Measurements from ENCODE around the gene METTL1.

The METTL1 gene

DNA sequence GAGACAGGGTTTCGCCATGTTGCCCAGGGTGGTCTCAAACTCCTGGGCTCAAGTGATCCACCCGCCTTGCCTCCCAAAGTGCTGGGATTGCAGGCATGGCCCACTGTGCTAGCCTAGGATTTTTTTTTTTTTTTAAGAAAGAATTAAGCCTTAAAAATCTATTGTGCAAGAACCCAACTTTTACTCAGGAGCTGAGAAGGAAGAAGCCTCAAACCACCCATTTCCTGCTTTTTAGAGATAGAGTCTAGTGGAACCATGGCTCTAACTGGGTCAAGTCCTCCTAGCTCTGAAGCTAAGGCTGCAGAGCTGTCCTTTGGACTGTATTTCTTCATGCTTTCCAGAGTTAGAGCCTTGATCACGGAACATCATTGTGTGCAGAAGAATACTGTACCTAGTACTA is 9.3 kb upstream of the METTL1 start:
- TF ChIP-seq ZFX (IDR thresholded peaks at IDR 0.05; ENCODE audit: borderline replicate concordance), result no peak
- TF ChIP-seq, protein P1, sequence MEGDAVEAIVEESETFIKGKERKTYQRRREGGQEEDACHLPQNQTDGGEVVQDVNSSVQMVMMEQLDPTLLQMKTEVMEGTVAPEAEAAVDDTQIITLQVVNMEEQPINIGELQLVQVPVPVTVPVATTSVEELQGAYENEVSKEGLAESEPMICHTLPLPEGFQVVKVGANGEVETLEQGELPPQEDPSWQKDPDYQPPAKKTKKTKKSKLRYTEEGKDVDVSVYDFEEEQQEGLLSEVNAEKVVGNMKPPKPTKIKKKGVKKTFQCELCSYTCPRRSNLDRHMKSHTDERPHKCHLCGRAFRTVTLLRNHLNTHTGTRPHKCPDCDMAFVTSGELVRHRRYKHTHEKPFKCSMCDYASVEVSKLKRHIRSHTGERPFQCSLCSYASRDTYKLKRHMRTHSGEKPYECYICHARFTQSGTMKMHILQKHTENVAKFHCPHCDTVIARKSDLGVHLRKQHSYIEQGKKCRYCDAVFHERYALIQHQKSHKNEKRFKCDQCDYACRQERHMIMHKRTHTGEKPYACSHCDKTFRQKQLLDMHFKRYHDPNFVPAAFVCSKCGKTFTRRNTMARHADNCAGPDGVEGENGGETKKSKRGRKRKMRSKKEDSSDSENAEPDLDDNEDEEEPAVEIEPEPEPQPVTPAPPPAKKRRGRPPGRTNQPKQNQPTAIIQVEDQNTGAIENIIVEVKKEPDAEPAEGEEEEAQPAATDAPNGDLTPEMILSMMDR (IDR thresholded peaks at IDR 0.05), result no peak
- no peak overlapping the region for H3K27ac ChIP-seq

DNA sequence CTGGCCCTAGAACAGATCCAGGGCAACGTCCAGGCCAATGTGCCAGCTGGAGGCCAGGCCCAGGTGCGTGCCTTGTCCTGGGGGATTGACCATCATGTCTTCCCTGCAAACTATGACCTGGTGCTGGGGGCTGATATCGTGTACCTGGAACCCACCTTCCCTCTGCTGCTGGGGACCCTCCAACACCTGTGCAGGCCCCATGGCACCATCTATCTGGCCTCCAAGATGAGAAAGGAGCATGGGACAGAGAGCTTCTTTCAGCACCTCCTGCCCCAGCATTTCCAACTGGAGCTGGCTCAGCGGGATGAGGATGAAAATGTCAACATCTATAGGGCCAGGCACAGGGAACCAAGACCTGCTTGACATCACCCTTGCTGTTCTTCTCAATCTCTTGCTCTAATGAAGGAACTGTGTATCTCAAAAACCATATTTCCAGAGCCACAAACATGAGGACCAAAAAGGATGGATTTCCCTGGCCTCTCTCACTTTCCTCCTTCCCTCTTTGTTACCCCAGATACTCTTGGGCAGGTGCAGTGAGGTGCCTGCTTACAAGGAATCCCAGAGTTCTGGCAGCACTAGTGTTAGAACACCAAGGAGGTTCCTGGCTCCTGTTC is 8.5 kb upstream of the METTL1 start:
- no peak overlapping the region for H3K27ac ChIP-seq
- TF ChIP-seq, protein P1 (IDR thresholded peaks at IDR 0.05), result no peak
- TF ChIP-seq ZFX (IDR thresholded peaks at IDR 0.05; ENCODE audit: borderline replicate concordance), result no peak

DNA sequence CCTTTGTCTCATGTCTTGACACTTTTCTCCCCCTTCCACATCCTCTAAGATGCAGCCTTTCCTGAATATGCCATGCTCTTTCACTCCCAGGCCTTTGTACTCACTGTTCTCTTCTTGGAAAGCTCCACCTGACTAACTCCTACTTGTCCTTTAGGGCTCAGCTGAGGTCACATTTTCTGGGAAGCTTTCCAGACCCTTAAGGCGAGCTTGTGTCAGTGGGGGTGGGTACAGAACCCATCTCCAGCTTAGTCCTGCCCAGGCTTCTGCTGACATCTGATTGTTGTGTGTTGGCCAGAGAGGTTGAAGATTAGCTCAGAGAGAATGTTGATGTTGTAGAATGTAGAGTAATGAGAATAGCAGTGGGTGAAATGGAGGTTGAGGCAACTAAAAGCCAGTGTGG is 7.8 kb upstream of the METTL1 start:
- no peak overlapping the region for H3K27ac ChIP-seq

DNA sequence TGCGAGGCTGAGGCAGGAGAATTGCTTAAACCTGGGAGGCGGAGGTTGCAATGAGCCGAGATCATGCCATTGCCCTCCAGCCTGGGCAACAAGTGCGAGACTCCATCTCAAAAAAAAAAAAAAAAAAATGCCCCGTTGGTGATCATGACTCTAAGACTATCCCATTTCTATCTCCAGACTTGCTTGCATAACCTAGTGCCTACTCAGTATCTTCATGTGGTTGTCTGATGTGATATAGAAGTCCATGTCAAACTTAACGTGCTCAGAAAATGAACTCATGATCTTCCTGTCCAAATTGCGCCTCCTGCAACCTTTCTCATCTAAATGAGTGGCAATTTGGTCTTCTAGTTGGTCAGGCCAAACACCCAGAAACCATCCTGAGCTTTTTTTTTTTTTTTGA is 6.0 kb upstream of the METTL1 start:
- TF ChIP-seq, protein P1 (IDR thresholded peaks at IDR 0.05), result no peak
- no peak for TF ChIP-seq ZFX (IDR thresholded peaks at IDR 0.05; ENCODE audit: borderline replicate concordance)
- no peak overlapping the region for H3K27ac ChIP-seq

More for the DNA sequence above, 7.8 kb upstream of the METTL1 start:
- TF ChIP-seq, protein P1 (IDR thresholded peaks at IDR 0.05), result no peak
- TF ChIP-seq ZFX (IDR thresholded peaks at IDR 0.05; ENCODE audit: borderline replicate concordance), result no peak

DNA sequence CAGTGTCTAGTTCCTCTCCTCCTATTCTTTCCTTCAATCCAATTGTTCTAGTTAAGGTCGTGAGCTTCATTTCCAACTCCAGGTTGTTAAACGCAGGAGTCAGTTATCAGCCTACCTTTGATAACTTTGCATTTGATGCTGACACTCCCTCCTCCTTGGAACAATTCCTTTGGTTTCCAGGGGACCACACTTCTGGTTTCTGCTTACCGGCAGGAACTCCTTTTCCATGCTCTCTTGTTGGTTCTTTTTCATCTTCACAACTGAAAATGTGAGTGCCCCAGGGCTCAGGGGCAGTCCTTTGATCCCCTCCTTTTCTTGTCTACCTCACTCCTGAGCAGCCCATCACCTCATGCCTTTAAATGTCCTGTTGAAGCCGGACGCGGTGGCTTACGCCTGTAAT is 5.5 kb upstream of the METTL1 start:
- TF ChIP-seq ZFX (IDR thresholded peaks at IDR 0.05; ENCODE audit: borderline replicate concordance), result no peak
- TF ChIP-seq, protein P1 (IDR thresholded peaks at IDR 0.05), result no peak
- no peak overlapping the region for H3K27ac ChIP-seq

DNA sequence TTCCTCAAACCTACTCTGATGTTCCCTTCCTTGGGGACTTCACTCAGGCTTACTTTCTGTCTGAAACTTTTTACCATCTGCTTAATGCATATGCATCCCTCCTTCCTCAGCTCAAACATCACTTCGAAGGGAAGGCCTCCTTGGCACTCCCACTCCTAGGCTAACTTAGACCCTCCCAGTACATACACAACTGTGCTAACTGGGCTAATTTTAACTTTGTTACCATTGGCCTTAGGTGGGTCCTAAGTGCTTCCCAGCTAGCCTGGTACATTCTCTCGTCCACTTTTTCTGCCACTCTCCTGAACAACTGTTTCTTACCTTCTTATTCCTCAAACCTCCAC is 4.3 kb upstream of the METTL1 start:
- H3K27ac ChIP-seq, result no peak overlapping the region
- TF ChIP-seq, protein P1 (IDR thresholded peaks at IDR 0.05), result no peak; the same call in 1 of the 2 replicates
- no peak for TF ChIP-seq ZFX (IDR thresholded peaks at IDR 0.05; ENCODE audit: borderline replicate concordance)

DNA sequence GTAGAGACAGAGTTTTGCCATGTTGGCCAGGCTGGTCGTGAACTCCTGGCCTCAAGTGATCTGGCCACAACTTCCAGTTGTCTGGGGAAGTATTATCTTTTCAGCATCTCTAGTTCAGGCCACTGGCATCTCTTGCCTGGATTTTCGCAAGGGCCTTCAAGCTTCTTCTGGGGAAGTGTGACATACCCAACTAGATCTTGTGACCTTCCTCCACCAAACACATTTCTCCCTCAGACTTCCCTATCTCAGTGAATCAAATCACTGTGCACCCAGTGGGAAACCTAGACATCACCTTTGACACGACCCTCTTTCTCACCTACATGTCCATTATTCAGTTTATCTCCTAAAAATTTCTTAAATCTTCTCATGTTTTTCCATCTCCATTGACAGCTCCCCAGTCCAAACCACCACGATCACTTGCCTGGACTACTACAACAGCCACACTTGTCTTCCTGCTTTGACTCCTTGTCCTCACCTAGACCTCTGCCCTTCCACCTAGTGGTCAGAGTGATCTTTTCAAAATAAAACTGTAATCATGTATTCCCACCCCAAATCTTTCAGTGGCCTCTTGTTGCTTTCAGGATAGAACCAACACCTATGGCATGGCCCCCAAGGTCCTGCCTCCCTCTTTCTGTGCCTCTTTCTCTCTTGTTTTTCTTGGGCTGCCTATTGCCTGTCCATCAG is 3.8 kb upstream of the METTL1 start:
- TF ChIP-seq ZFX (IDR thresholded peaks at IDR 0.05; ENCODE audit: borderline replicate concordance), result no peak
- TF ChIP-seq, protein P1 (IDR thresholded peaks at IDR 0.05), result peak; percentile 13
- no peak overlapping the region for H3K27ac ChIP-seq
